HG03045 (cell line): ENCODE measurements around the gene SYCN.

Source experiments
- ATAC-seq: cut with Tn5 transposase; IDR thresholded peaks from one replicate; pipeline ENCODE4 v1.9.1; 2021; ENCODE audit warnings: mild to moderate bottlenecking, moderate library complexity; ENCODE audit not compliant: unreplicated experiment

The SYCN gene

DNA sequence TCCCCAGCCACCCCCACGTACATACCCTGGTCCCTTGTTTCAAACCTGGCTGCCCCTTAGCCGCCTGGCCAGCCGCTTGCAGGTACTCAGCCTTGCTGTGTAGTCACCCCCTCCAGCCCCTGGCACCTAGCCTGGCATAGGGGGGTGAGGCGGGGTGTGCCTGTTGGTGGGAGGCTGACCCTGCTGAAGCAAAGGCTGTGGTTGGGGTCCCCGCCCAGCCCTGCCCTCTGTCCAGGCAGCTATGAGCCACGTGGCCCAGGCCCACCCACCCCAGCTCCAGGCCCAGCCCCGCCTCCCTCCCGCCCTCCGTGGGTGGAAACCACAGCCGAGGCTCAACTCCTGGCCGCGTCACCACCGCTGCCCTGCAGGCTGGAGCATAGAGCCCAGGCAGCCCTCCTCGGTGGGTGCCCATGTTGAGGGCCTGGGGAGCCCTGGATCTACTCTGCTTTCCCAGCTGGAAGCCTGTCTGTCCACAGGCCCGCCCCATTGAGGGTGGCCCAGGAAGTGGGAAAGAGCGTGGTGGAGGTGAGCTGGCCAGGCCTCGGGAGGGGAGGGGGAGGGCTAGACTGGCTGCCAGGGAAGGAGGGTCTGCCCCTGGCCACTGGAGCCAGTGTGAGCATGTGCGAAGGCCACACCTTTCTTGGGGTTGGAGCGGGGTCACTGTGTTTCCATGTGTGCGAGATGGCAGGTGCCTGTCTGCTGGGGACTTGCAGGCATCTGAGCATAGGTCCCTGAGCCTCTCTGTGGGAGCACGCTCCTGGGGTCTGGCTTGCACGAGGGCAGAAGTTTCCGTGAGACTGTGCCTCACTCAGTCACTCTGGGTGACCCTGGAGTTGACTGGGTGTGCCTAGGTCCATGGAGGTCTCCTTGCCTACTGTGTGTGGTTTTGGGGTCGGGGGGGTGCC, 47.5 kb downstream of the SYCN start:
- ATAC-seq = no peak

DNA sequence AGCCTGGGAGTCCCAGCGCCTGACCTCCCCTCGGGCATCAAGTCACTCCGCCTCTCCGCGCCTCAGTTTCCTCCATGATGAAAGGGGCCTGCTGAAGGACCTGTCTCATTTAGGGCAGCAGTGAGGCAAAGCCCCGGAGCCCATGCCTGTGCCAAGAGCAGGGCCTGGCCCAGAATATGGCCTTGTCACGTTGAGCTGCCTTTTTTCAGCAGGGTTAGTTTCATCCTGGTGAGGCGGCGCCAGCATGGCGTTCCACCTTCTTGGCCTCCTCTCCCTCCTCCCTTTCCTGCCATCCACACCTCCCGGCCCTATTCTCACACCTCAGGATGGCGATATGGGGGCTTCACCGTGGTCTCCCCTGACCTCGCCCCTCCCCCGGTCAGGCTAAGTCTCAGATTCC, 48.3 kb downstream of the SYCN start:
- ATAC-seq = no peak

DNA sequence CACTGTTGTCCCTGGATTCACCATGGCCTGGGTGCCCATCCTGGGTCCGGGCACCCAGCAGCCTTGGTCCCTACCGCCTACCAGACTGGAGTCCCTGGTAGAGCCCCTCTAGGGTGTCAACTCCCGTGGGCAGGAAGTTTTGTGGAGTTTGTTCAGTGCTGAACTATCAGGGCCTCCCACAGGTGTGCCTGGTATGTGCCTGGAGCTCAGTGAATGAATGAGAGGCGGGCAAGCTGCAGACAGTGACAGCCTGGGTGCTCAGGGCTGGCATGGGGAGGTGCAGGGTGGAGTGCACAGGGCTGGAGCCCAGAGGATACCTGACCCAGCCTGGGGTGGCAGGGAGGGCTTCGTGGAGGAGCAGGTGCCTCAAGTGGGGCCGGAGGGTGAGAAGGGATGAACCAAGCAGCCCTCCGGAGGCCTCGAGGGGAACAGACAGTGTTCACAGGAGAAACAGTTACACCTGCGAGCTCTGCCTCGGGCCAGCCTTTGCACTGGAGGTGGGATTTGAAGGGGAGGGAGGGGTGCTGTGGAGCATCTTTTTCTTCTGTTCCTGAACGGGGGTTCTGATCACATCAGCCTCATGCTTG, 48.9 kb downstream of the SYCN start:
- no peak for ATAC-seq

DNA sequence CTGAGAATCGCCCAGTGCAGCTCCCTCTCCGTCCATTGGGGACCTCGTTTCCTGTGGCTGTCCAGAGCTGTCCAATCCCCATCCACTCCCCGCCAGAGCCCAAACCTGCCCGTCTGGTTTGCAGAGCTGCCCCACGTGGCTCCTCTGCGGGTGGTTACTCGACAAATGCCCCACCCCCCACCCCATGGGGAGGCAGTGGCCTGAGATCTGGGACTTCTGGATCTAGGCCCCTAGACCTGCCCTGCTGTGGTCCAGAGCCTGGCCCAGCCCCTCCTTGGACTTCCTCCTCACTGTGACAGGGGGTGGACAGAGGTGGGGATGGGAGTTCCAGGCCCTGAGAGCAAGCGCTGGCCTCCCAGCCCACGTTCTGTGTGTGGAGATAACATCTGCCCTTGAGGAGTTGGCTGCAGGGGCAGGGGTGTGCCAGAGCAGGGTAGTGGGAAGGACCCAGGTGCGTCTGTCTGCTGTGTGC, 49.4 kb downstream of the SYCN start:
- no peak for ATAC-seq

DNA sequence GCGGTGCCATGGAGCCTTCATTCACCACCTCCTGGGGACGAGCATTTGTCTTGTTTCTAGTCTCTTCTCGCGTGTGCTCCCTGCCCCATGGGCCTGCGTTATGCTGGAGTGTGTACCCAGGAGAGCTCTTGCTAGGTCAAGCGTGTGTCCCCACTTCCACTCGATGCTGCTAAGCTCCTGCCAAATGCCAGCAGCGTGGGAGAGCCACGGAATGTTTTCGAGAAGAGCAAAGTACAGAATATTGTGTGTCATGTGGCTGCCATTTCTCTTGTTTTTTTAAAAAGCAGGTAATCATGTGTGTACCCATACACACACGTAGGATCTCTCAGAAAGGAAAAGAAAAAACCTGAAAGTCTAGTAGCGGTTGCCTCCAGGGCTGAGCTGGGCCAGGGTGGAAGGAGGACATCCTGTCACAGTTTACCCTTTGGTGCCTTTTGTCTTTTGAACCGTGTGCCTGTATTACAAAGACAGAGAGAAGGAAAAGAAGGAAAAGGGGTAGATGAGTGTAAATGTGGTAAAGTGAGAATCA, 49.9 kb downstream of the SYCN start:
- ATAC-seq = no peak
